ENCODE measurements around the gene PTPRD. TPM values are rescaled to one million over a fixed set of nuclear protein-coding genes. Genes with fewer than 3 reads are reported as not detected.

PTPRD gene
- total RNA-seq, 1 experiment from 2014 or later, result 0.02 TPM

GRCh38 chr9:9214066-9214465 is 1398.7 kb downstream of the PTPRD start:
- Histone ChIP-seq H3K27ac (ENCODE audit: low read depth, low read length) (no peak overlapping the region), H3K9ac (ENCODE audit: low read length) (no peak overlapping the region), H3K27me3 (ENCODE audit: insufficient read depth, low read length) (no peaks in the 10 kb centered on the region), H3K4me1 (ENCODE audit: control insufficient read depth in 1 of 2, insufficient read depth in 2 of 2, low read length in 2 of 2) (no peaks in the 10 kb centered on the region), H3K4me3 (replicated peaks in 1 of 2; ENCODE audit: low read depth in 1 of 2, low read length in 2 of 2) (no peak overlapping the region), H2AFZ (ENCODE audit: low read depth, low read length, poor library complexity, severe bottlenecking) (no peak overlapping the region), H3K79me2 (ENCODE audit: insufficient read depth, low read length) (no peaks in the 10 kb centered on the region), H3K36me3 (ENCODE audit: control insufficient read depth in 1 of 2, insufficient read depth in 2 of 2, low read length in 2 of 2) (no peaks in the 10 kb centered on the region), H3K9me3 (ENCODE audit: control insufficient read depth in 1 of 2, insufficient read depth in 1 of 2, low read depth in 1 of 2, low read length in 2 of 2) (peaks cover 4 to 33% of the 10 kb centered on the region in 2 experiments; a peak in 2 of 4 replicates), H3K4me2 (ENCODE audit: low read length) (no peak overlapping the region), H4K20me1 (ENCODE audit: insufficient read depth) (no peaks in the 10 kb centered on the region), H3K9me2 (ENCODE audit: insufficient read depth) (no peaks in the 10 kb centered on the region)
- ChIA-PET POLR2A (no interaction called here), CTCF (no interaction called here), RAD21 (ENCODE audit: low non-redundant PET in 1 of 2, low total read pairs in 2 of 2, uncharacterized antibody in 2 of 2, unreplicated experiment in 2 of 2) (no interaction called here)
- ATAC-seq (no peak), DNase-seq (ENCODE audit: low read depth, low spot score) (no peak)
- BruUV-seq (replicated peaks), result no TSS peak
- TF ChIP-seq FOSL1 (IDR thresholded peaks at IDR 0.05; ENCODE audit: low read depth) (no peak), ELF1 (IDR thresholded peaks at IDR 0.05; ENCODE audit: borderline replicate concordance, low read depth) (no peak), POLR2AphosphoS5 (IDR thresholded peaks at IDR 0.05; ENCODE audit: low read depth, low read length) (no peak), SIN3A (IDR thresholded peaks at IDR 0.05; ENCODE audit: low read depth) (no peak), TCF7L2 (IDR thresholded peaks at IDR 0.05; ENCODE audit: borderline replicate concordance, extremely low read depth, insufficient read depth, insufficient read length) (no peak), ATF3 (IDR thresholded peaks at IDR 0.05) (no peak), CBX3 (IDR thresholded peaks at IDR 0.05; ENCODE audit: low read depth) (no peak), EZH2 (IDR thresholded peaks at IDR 0.05) (no peak), YY1 (IDR thresholded peaks at IDR 0.05; ENCODE audit: extremely low read depth, insufficient replicate concordance, low read depth, low read length) (no peak), RAD21 (IDR thresholded peaks at IDR 0.05; ENCODE audit: low read depth) (no peak), CTCF (IDR thresholded peaks at IDR 0.05 in 2 of 3, conservative IDR thresholded peaks at IDR 0.05 in 1 of 3; ENCODE audit: borderline replicate concordance in 1 of 3, insufficient read depth in 1 of 3, low read depth in 2 of 3, low read length in 2 of 3) (no peak), EGR1 (IDR thresholded peaks at IDR 0.05; ENCODE audit: low read depth) (no peak), ZFX (IDR thresholded peaks at IDR 0.05) (no peak), POLR2A (IDR thresholded peaks at IDR 0.05; ENCODE audit: borderline replicate concordance, extremely low read depth, insufficient read depth, insufficient read length) (no peak)
- intact Hi-C loops (cut with micrococcal nuclease), result no loop called here
